DND-41 (cell line): ENCODE measurements around the gene LRRC23.

Source experiments
- ATAC-seq: fragments of 200-7000 bp; cut with Tn5 transposase; 3 replicates; pipeline ENCODE4 v1.9.1; 2021; ENCODE audit warnings: low read depth; ENCODE audit not compliant: insufficient read depth
- DNase-seq: peaks from one replicate; pipeline ENCODE4 v3.0.0-alpha.2; 2020
- H2AFZ ChIP-seq: 2 replicates; pipeline ENCODE4 v1.6.0; 2012; ENCODE audit warnings: low read depth, low read length
- H3K27ac ChIP-seq: 2 replicates; pipeline ENCODE4 v1.5.1; 2012; ENCODE audit warnings: low read length, inconsistent platforms
- H3K27me3 ChIP-seq: fragments of 200-600 bp; sonication (generic); 2 replicates; pipeline ENCODE4 v1.6.0; 2012; ENCODE audit warnings: low read length, mild to moderate bottlenecking, inconsistent platforms; ENCODE audit not compliant: insufficient read depth, poor library complexity
- H3K36me3 ChIP-seq: 2 replicates; pipeline ENCODE4 v1.5.1; 2012; ENCODE audit warnings: low read length, inconsistent platforms; ENCODE audit not compliant: insufficient read depth
- H3K4me1 ChIP-seq: 2 replicates; pipeline ENCODE4 v1.5.1; 2012; ENCODE audit warnings: mild to moderate bottlenecking, low read length; ENCODE audit not compliant: insufficient read depth
- H3K4me2 ChIP-seq: 2 replicates; pipeline ENCODE4 v1.6.0; 2012; ENCODE audit warnings: mild to moderate bottlenecking, moderate library complexity, low read length, inconsistent platforms; ENCODE audit not compliant: insufficient read depth
- H3K4me3 ChIP-seq, 2 experiments: fragments of 200-600 bp in 1 of 2; shearing (Covaris generic) in 1 of 2; 2 replicates each; pipeline ENCODE4 v1.5.1; 2012 to 2016; ENCODE audit warnings: inconsistent platforms in 2 of 2, low read length in 2 of 2, mild to moderate bottlenecking in 2 of 2, low read depth in 1 of 2, moderate library complexity in 1 of 2
- H3K79me2 ChIP-seq: 2 replicates; pipeline ENCODE4 v1.6.0; 2012; ENCODE audit warnings: low read length, inconsistent platforms; ENCODE audit not compliant: insufficient read depth
- H3K9ac ChIP-seq: 2 replicates; pipeline ENCODE4 v1.6.0; 2012; ENCODE audit warnings: low read depth, mild to moderate bottlenecking, inconsistent platforms, low read length, moderate library complexity
- H3K9me3 ChIP-seq: 2 replicates; pipeline ENCODE4 v1.5.1; 2012; ENCODE audit warnings: low read length, moderate library complexity, mild to moderate bottlenecking, inconsistent platforms; ENCODE audit not compliant: insufficient read depth, severe bottlenecking
- H4K20me1 ChIP-seq: 2 replicates; pipeline ENCODE4 v1.6.0; 2012; ENCODE audit warnings: low read length; ENCODE audit not compliant: insufficient read depth
- CTCF ChIP-seq: IDR thresholded peaks from 2 replicates; pipeline ENCODE4 v1.5.1; 2012; ENCODE audit warnings: borderline replicate concordance, low read length, moderate library complexity, mild to moderate bottlenecking; ENCODE audit not compliant: poor library complexity, severe bottlenecking; ENCODE audit errors: extremely low read depth
- EZH2 ChIP-seq: IDR thresholded peaks from 3 replicates; pipeline ENCODE4 v1.6.1; 2012; ENCODE audit warnings: borderline replicate concordance, low read depth, mild to moderate bottlenecking, moderate library complexity, low read length, inconsistent platforms; ENCODE audit not compliant: severe bottlenecking

The LRRC23 gene

GRCh38 chr12:6956021-6956727 lies 51.6 kb downstream of the LRRC23 start:
- no peaks in the 10 kb centered on the region for H3K79me2 ChIP-seq
- no peak overlapping the region for H3K9ac ChIP-seq
- peaks cover 51% of the 10 kb centered on the region for H3K4me1 ChIP-seq
- no peaks in the 10 kb centered on the region for H3K36me3 ChIP-seq
- no peak overlapping the region for H3K4me2 ChIP-seq
- H2AFZ ChIP-seq = no peak overlapping the region
- H3K9me3 ChIP-seq = no peaks in the 10 kb centered on the region
- no peaks in the 10 kb centered on the region for H4K20me1 ChIP-seq
- ATAC-seq (no peak), DNase-seq (no peak)
- TF ChIP-seq CTCF (no peak), EZH2 (no peak)
- H3K27me3 ChIP-seq = no peaks in the 10 kb centered on the region
- H3K27ac ChIP-seq = no peak overlapping the region
- no peak overlapping the region for H3K4me3 ChIP-seq

DNA sequence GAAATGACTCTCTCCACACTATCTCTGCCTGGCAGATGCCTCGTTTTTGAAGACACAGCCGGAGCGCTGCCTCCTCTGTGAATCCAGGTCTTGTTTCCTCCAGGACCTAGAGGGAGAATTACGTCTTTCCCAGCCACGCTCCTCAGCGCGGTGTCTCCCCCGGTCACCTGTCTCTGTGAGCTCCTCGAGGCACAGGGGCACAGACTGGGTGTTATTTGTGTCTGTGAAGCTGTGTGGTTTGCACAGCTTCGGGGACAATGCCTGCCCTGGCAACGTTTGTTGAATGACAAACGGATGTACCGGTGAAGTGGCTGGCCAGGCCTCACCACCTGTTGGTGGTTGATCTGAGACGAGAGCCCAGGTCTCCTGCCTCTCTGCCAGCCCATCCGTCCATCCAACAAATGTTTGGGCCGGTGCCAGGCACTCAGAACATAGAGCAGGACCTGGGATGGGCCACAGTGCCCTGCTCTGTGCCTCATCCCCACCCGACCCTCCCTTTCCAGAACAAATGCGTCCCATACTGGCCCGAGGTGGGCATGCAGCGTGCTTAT lies 52.6 kb downstream of the LRRC23 start:
- H3K4me3 ChIP-seq = no peak overlapping the region
- no peak overlapping the region for H3K27ac ChIP-seq
- peaks cover 41% of the 10 kb centered on the region for H3K4me1 ChIP-seq
- H3K9me3 ChIP-seq = no peaks in the 10 kb centered on the region
- TF ChIP-seq CTCF (no peak), EZH2 (no peak)
- no peaks in the 10 kb centered on the region for H3K27me3 ChIP-seq
- H3K4me2 ChIP-seq = no peak overlapping the region
- no peaks in the 10 kb centered on the region for H3K79me2 ChIP-seq
- no peaks in the 10 kb centered on the region for H3K36me3 ChIP-seq
- no peaks in the 10 kb centered on the region for H4K20me1 ChIP-seq
- no peak for ATAC-seq
- no peak overlapping the region for H2AFZ ChIP-seq
- DNase-seq = no peak
- H3K9ac ChIP-seq = no peak overlapping the region

DNA sequence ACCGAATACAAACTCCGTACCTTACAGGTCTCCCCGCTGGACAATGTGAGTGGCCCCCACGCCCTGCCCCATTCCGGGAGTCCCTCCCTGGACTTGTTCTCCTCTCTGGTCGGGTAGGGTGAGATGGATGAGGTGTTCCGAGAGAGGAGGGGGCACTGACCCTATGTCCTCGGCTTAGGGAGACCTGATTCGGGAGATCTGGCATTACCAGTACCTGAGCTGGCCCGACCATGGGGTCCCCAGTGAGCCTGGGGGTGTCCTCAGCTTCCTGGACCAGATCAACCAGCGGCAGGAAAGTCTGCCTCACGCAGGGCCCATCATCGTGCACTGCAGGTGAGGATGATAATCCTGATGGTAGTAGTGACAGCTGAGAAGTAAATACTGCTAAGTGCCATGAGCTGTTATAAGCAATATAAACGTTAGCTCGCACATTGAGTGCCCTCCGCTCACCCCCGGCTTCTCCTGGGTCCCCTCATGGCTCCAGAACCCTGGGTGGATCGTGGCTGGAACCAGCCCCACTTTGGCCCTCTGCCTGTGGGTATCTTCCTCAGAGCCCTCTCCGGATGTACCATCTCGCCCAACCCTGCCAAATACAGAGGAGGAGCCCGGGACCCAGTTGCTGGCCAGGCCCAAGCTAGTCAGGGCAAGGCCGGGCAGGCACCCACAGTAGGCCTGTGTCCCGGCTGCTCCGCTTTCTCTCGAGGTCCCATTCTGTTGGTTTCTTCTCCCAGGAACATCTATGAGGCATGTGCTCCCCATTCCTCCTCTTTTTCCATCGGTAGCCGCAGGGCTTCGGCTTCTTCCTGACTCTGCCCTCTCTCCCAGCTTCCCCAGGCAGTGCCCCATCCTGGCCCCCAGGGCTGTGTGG lies 53.4 kb downstream of the LRRC23 start:
- Histone ChIP-seq H2AFZ (no peak overlapping the region), H3K27ac (peak overlapping the region; percentile 64), H3K9me3 (no peaks in the 10 kb centered on the region), H3K36me3 (no peaks in the 10 kb centered on the region), H3K9ac (peak overlapping the region; percentile 24; the same call in 1 of the 2 replicates), H3K27me3 (no peaks in the 10 kb centered on the region), H3K4me1 (peaks cover 37% of the 10 kb centered on the region), H4K20me1 (no peaks in the 10 kb centered on the region), H3K4me2 (no peak overlapping the region), H3K79me2 (no peaks in the 10 kb centered on the region), H3K4me3 (no peak overlapping the region)
- DNase-seq (no peak), ATAC-seq (no peak)
- TF ChIP-seq EZH2 = no peak
- no peak for TF ChIP-seq CTCF
